ENCODE data around the gene DPYSL5.

DPYSL5 gene

GRCh38 chr2:26845021-26845420 lies 2.9 kb upstream of the DPYSL5 start:
- DNase-seq: no peak

- peak; percentile 64 to 92 for DNase-seq
Observed at GRCh38 chr2:26846334-26847306, 1.3 kb upstream of the DPYSL5 start.

- no peak for DNase-seq
Observed at GRCh38 chr2:26847307-26847654, 651 bp upstream of the DPYSL5 start.

GRCh38 chr2:26848336-26849055 lies 564 bp downstream of the DPYSL5 start:
- DNase-seq: peak in 1 of 2 donors; percentile 51

- DNase-seq: no peak
Observed at GRCh38 chr2:26849056-26849999, 1.4 kb downstream of the DPYSL5 start.

- no peak for DNase-seq
Observed at GRCh38 chr2:26850000-26850431, 2.1 kb downstream of the DPYSL5 start.

GRCh38 chr2:26850505-26850904 lies 2.6 kb downstream of the DPYSL5 start:
- no peak for DNase-seq

GRCh38 chr2:26852405-26853306 lies 4.7 kb downstream of the DPYSL5 start:
- peak in 1 of 2 donors; percentile 49 for DNase-seq

GRCh38 chr2:26853751-26854150 lies 5.8 kb downstream of the DPYSL5 start:
- no peak for DNase-seq

- no peak for DNase-seq
Observed at GRCh38 chr2:26854283-26854827, 6.4 kb downstream of the DPYSL5 start.

- no peak for DNase-seq
Observed at GRCh38 chr2:26855466-26855865, 7.5 kb downstream of the DPYSL5 start.

- DNase-seq: no peak
Observed at GRCh38 chr2:26859622-26860021, 11.7 kb downstream of the DPYSL5 start.

- DNase-seq: no peak
Observed at GRCh38 chr2:26860211-26860850, 12.4 kb downstream of the DPYSL5 start.

GRCh38 chr2:26861610-26862224 lies 13.8 kb downstream of the DPYSL5 start:
- no peak for DNase-seq

- no peak for DNase-seq
Observed at GRCh38 chr2:26864226-26864625, 16.3 kb downstream of the DPYSL5 start.

- DNase-seq: no peak
Observed at GRCh38 chr2:26864646-26865045, 16.7 kb downstream of the DPYSL5 start.

- DNase-seq: no peak
Observed at GRCh38 chr2:26870585-26871095, 22.7 kb downstream of the DPYSL5 start.

GRCh38 chr2:26873286-26873983 lies 25.5 kb downstream of the DPYSL5 start:
- no peak for DNase-seq

- DNase-seq: no peak
Observed at GRCh38 chr2:26874514-26874913, 26.6 kb downstream of the DPYSL5 start.
